ENCODE measurements around the gene ZNF618.
A peak's percentile ranks its signal among the peaks of the same experiment; 100 is the strongest.

The ZNF618 gene

GRCh38 chr9:114061292-114061691, 185.2 kb downstream of the ZNF618 start:
- no peak for DNase-seq (ENCODE audit: low read depth in 2 of 2)

GRCh38 chr9:114061830-114062474, 185.8 kb downstream of the ZNF618 start:
- DNase-seq (ENCODE audit: low read depth in 2 of 2): no peak

DNA sequence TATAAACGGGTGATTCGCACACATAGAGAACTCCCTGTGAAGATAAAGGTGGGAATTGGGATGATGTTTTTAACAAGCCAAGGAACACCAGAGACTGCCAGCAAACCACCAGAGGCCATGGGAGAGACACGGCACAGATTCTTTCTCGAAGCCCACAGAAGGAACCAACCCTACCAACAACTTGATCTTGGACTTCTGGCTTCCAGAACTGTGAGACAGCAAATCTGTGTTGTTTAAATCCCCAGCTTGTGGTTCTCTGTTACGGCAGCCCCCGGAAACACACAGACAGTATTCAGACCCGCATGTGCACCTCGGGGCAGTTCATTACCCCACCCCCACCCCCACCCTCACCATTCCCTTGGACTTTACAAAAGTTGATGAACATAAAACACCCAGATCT, 189.2 kb downstream of the ZNF618 start:
- DNase-seq (ENCODE audit: low read depth in 2 of 2): no peak

GRCh38 chr9:114069476-114070187, 193.5 kb downstream of the ZNF618 start:
- DNase-seq (ENCODE audit: low read depth in 2 of 2): no peak

DNA sequence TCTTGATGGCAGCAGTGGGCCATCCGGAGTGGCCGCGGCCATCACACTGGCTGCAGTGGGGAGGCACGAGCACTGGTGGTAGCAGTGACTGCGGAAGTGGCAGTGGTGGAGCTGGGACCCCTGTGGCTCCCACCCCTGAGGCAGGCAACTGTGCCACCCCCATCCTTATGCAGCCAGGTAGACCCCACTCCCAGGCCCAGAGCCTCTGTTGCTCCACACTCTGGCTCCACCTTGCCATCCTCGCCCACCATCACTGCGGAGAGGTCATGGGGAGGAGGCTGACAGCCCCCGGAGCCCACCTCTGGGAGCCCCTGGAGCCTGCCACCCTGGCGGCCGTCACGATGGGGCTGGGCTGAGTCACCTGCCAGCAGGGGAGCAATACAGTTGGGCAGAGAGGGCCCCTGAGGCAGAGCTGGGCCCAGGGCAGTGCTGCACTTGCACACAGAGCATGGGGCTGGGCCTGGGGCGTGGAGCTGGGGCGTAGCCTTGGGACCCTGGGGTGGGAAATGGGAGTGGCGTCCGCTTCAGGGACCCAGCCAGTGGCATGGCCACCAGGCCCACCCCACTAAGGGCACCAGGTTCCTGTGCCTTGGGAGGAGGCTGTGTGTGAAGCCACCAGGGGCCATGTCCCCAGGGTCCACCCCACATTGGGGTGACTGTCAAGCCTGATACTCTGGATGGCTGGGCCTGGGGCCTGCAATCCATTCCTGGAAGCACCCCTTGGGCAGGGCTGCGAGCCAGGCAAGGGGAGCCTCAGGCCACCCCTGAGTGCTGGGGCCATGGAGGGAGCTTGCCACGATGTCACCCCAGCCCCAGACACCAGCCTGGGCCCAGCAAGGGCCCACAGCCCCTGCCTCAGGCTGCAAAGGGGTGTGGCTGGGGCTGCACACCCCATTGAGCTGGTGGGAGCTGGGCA, 194.3 kb downstream of the ZNF618 start:
- DNase-seq (ENCODE audit: low read depth in 2 of 2): no peak

- DNase-seq (ENCODE audit: low read depth in 2 of 2): no peak
Observed at GRCh38 chr9:114071197-114071795, 195.2 kb downstream of the ZNF618 start.

DNA sequence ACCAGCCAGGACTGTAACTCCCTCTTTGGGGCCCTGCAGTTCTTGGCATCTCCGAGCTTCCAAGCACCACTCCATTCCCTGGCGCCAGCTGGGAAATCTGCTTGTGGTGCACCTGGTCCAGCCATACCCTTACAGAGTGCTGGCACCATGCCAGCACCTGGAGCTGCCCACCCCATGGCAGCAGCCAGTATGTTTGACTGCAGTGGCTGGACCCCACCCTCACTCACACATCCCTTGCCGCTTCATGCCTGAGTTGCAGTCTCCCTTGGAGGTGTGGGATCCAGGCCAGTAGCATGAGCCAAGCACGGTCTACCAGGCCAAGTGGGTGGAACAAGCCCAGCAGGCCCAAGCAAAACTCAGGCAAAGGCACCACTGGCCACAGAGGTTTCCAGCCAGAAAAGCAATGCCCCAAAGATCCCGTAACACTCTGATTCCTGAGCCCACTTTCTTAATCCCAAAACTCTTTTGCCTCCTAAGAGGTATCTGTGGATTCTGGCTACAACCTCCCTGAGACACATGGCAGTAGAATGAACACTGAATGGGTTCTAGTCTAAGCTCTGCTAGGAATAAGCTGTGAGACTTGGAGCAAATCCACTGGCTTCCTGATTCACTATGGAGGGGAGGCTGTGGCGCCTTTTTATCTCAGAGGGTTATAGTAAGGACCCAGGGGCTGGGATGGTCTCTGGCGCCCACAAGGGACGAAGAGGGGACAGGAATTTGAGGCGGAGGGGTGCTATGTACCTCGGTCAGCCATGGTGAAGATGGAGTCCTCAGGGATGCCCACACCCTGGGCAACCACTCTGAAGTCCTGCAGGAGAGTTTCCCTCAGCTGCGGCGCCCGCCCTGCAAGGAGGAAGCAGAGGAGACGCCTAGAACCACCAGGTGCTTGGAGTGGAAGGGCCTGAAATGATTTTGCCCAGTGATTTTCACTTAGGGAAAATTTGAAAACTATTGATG, 196.4 kb downstream of the ZNF618 start:
- DNase-seq (ENCODE audit: low read depth in 2 of 2): no peak

DNA sequence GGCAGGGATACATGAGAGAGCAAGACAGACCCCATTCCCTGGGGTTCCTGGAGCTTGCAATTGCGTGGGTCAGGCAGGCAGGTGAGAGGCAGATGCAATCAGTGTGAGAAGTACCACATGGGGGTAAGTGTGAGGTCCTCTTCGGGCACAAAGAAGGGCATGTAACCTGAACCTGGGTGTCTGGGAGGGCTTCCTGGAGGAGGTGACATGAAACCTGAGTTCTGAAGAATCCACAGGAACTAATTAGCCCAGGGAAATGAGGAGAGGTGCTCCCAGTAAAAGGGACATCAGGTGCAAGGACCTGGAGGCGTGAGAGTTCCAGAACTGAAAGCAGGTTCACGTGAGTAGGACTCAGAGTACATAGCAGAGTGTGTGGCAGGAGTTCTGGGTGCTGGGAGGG, 199.5 kb downstream of the ZNF618 start:
- DNase-seq (ENCODE audit: low read depth in 2 of 2): no peak

DNA sequence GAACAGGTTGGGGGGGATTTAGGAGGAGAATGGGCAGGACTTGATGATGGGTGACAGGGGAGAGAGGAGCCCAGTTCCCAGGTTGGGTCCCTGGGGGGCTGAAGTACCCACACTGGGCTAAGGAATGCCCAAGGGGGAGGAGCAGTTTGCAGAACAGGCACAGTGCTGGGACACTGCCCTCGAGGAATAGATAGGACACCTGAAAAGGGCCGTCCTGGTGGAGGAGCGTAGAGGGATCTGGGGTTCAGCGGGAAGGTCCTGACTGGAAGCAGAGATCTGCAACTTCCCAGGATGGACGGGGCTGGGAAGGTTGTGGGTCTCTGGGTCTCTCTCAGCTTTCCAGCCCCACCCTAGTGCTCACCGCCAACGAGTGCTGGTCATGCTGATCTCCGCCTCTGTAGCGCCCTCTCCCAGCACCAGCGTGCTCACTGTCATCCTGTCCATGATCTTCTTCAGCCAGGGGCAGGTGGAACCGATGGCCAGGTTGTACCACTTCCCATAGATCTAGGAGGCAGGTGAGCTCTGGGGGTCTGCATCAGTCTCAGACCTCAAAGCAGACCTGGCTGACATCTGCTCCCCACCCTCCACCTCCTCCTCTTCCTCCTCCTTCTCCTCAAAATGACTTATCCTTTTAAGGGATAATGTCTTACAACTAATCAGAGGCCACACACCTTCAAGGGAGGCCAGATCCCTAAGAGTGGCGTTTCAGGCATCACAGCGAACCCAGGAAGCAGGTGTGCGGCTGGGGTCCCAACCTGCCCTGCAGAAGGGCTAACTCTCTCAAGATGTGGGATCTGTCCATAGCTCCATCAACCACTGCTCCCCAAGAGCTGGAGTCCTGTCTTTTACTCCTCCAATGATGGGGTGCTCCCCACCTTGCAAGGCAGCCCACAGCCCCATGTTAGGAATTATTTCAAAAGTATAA, 200.4 kb downstream of the ZNF618 start:
- no peak for DNase-seq (ENCODE audit: low read depth in 2 of 2)

- no peak for DNase-seq (ENCODE audit: low read depth in 2 of 2)
Observed at GRCh38 chr9:114077162-114077837, 201.2 kb downstream of the ZNF618 start.

DNA sequence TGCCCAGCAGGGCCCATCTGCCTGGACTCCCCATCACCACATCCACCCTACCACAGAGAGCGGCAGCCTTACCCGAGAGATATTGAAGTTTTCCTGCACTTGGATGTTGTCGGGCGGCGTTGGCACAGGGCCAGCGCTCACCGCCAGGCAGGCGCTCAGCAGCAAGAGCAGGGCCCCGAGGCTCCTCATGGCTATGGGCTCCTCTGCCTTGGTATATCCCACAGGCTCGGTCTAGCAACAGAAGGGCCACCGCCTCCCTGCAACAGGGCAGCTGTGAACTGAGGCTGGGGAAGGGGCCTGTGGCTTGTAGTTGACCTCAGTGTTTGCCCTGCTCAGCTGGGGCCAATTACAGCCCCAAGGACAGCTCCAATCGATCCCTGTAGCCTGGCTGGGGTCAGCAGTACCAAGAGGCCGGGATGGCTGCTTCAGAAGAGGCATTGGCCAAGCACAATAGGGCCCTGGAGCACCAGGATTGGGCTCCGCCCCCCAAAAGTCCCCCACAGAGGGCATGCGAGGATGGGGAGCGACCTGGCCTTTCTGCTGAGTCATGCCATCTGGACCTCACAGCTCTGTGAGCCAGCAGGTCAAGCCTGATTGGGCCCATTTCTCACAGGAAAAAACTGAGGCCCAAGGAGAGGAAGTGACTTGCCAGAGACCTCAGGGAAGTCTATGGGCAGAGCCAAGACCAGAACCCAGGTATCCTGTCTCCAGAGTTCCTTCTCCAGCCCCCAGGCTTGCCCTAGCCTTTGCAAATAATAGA, 202.1 kb downstream of the ZNF618 start, which contains the start of gene AMBP:
Gene AMBP, minus strand, starts transcription at position 280 of the 760 bp plus-strand sequence. Its CDS starts 91 bp downstream, at position 189.
- DNase-seq (ENCODE audit: low read depth in 2 of 2): no peak

DNA sequence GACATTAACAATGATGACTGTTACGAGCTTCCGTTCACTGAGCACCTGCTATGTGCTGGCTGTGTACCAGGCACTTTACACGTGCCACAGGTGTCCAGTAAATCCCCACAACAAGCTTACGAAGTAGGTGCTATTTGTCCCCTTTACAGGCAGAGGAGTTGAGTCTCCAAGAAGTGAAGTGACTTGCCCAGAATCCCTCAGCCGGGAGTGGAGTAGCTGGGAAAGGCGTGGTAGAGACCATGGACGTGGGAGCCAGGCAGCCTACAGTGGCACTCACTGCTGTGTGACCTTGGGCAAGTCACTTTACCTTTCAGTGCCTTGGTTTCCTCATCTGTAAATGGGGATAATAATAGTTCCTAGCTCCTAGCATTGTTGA, 202.7 kb downstream of the ZNF618 start:
- DNase-seq (ENCODE audit: low read depth in 2 of 2): no peak

- no peak for DNase-seq (ENCODE audit: low read depth in 2 of 2)
Observed at GRCh38 chr9:114080195-114080772, 204.2 kb downstream of the ZNF618 start.

GRCh38 chr9:114080773-114081440, 204.8 kb downstream of the ZNF618 start:
- DNase-seq (ENCODE audit: low read depth in 2 of 2): no peak

DNA sequence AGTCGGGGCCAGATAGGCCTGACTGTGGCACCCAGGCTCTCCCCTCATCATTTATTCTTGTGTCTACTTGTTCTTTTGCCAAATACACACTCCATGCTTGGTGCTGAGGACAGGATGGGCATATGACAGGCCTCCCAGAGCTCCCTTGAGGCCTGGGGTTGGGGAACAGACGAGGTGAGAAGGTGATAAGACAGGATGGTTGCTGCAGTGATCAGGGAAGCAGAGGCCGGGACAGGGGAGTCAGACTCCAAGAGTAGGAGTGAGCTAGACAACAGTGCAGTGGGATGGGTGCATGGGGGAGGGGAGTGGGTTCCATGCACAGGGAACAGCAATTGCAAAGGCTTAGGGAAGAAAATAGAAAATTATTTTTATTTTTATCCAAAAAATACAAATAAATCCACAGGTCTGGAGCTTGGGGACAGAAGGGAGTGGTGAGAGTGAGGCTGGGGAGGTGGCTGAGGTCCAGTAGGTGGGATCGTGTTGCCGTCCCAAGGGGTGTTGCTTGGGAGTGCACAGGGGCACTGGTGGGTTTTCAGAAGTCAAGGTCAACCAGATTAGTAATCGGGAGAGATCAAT, 205.4 kb downstream of the ZNF618 start:
- DNase-seq (ENCODE audit: low read depth in 2 of 2): no peak

GRCh38 chr9:114082017-114082762, 206.1 kb downstream of the ZNF618 start:
- DNase-seq (ENCODE audit: low read depth in 2 of 2): peak; percentile 60

Measured in stimulated activated CD8-positive, alpha-beta memory T cell treated with anti-CD3 and anti-CD28 coated beads, Interleukin-15, amount 100 ng/mL, for 48 hours (primary cell).